Activated T-helper 2 cell treated with anti-CD3 and anti-CD28 coated beads, Interferon-gamma antibody, Interleukin-2, Interleukin-4, amounts not matched to agents 10 μg/mL and 5 μg/mL and 100 μg/mL, durations not matched to agents 14 hours and 24 hours and 36 hours (primary cell): ENCODE data around the gene CYGB. TPM values are rescaled to one million over a fixed set of nuclear protein-coding genes. Genes with fewer than 3 reads are reported as not detected.
A peak's percentile ranks its signal among the peaks of the same experiment; 100 is the strongest.

Source experiments
- DNase-seq: peaks from one replicate; pipeline ENCODE4 v3.0.0; 2021; ENCODE audit warnings: low spot score
- H3K27ac Mint-ChIP-seq: one replicate; pipeline ENCODE4 v1.8.0; 2021; ENCODE audit warnings: mixed read lengths
- H3K27me3 Mint-ChIP-seq: one replicate; pipeline ENCODE4 v1.8.0; 2021; ENCODE audit warnings: low read depth, mixed read lengths
- H3K36me3 Mint-ChIP-seq: one replicate; pipeline ENCODE4 v1.8.0; 2021; ENCODE audit warnings: low read depth, mixed read lengths
- H3K4me1 Mint-ChIP-seq: one replicate; pipeline ENCODE4 v1.8.0; 2021; ENCODE audit warnings: low read depth, mixed read lengths
- H3K4me3 Mint-ChIP-seq: one replicate; pipeline ENCODE4 v1.8.0; 2021; ENCODE audit warnings: low read depth, mild to moderate bottlenecking, moderate library complexity, mixed read lengths
- H3K9me3 Mint-ChIP-seq: one replicate; pipeline ENCODE4 v1.8.0; 2021; ENCODE audit warnings: mixed read lengths
- intact Hi-C: fragments of 100-400 bp; cut with micrococcal nuclease; formaldehyde crosslinking; loops from one replicate; pipeline ENCODE4 v1.15.1; 2023
- total RNA-seq: library from RNA; stranded (reverse); gene quantifications from 2 replicates; pipeline ENCODE4 v1.2.3, GENCODE V29; 2022

CYGB gene
- total RNA-seq, 1 donor from 2014 or later = not detected

- intact Hi-C loops = no loop called here
- Mint-ChIP-seq H3K36me3 (no peaks in the 10 kb centered on the region), H3K9me3 (no peaks in the 10 kb centered on the region), H3K4me3 (no peak overlapping the region), H3K27me3 (peaks cover 25% of the 10 kb centered on the region), H3K27ac (no peak overlapping the region), H3K4me1 (no peaks in the 10 kb centered on the region)
- no peak for DNase-seq
These were observed 7.2 kb upstream of the CYGB start for GRCh38 chr17:76544546-76545365.

GRCh38 chr17:76543826-76544545 lies 6.5 kb upstream of the CYGB start:
- Mint-ChIP-seq H3K27ac (no peak overlapping the region), H3K9me3 (no peaks in the 10 kb centered on the region), H3K36me3 (no peaks in the 10 kb centered on the region), H3K4me3 (no peak overlapping the region), H3K4me1 (no peaks in the 10 kb centered on the region), H3K27me3 (peaks cover 32% of the 10 kb centered on the region)
- no peak for DNase-seq
- intact Hi-C loops = no loop called here

- Mint-ChIP-seq H3K36me3 (no peaks in the 10 kb centered on the region), H3K4me1 (no peaks in the 10 kb centered on the region), H3K4me3 (no peak overlapping the region), H3K27me3 (peaks cover 38% of the 10 kb centered on the region), H3K27ac (no peak overlapping the region), H3K9me3 (no peaks in the 10 kb centered on the region)
- no peak for DNase-seq
- intact Hi-C loops = no loop called here
These were observed 5.9 kb upstream of the CYGB start for GRCh38 chr17:76543482-76543825.

GRCh38 chr17:76542984-76543383 lies 5.5 kb upstream of the CYGB start:
- Mint-ChIP-seq H3K36me3 (no peaks in the 10 kb centered on the region), H3K4me1 (no peaks in the 10 kb centered on the region), H3K27me3 (peaks cover 40% of the 10 kb centered on the region), H3K9me3 (no peaks in the 10 kb centered on the region), H3K27ac (no peak overlapping the region), H3K4me3 (no peak overlapping the region)
- DNase-seq = no peak
- intact Hi-C loops = no loop called here

GRCh38 chr17:76542566-76542971 lies 5.1 kb upstream of the CYGB start:
- no peak overlapping the region for H3K27ac Mint-ChIP-seq

GRCh38 chr17:76541739-76542454 lies 4.4 kb upstream of the CYGB start:
- H3K4me3 Mint-ChIP-seq = no peak overlapping the region
- H3K36me3 Mint-ChIP-seq = no peaks in the 10 kb centered on the region
- no peak for DNase-seq
- H3K9me3 Mint-ChIP-seq = no peaks in the 10 kb centered on the region
- intact Hi-C loops = no loop called here
- H3K4me1 Mint-ChIP-seq = no peaks in the 10 kb centered on the region
- H3K27ac Mint-ChIP-seq = no peak overlapping the region
- H3K27me3 Mint-ChIP-seq = peaks cover 42% of the 10 kb centered on the region

More at GRCh38 chr17:76542566-76542971, 5.1 kb upstream of the CYGB start:
- no peak overlapping the region for H3K4me3 Mint-ChIP-seq
- H3K27me3 Mint-ChIP-seq = peaks cover 40% of the 10 kb centered on the region
- intact Hi-C loops = no loop called here
- H3K9me3 Mint-ChIP-seq = no peaks in the 10 kb centered on the region
- no peak for DNase-seq
- H3K36me3 Mint-ChIP-seq = no peaks in the 10 kb centered on the region
- no peaks in the 10 kb centered on the region for H3K4me1 Mint-ChIP-seq

GRCh38 chr17:76540381-76541300 lies 3.1 kb upstream of the CYGB start:
- no peaks in the 10 kb centered on the region for H3K36me3 Mint-ChIP-seq
- DNase-seq = peak; percentile 24
- no peak overlapping the region for H3K4me3 Mint-ChIP-seq
- intact Hi-C loops = no loop called here
- H3K27ac Mint-ChIP-seq = no peak overlapping the region
- no peaks in the 10 kb centered on the region for H3K4me1 Mint-ChIP-seq
- H3K27me3 Mint-ChIP-seq = peaks cover 54% of the 10 kb centered on the region
- no peaks in the 10 kb centered on the region for H3K9me3 Mint-ChIP-seq

- no peak for DNase-seq
- Mint-ChIP-seq H3K9me3 (no peaks in the 10 kb centered on the region), H3K4me1 (no peaks in the 10 kb centered on the region), H3K27me3 (peaks cover 61% of the 10 kb centered on the region), H3K36me3 (no peaks in the 10 kb centered on the region), H3K4me3 (no peak within 1 kb of the TSS), H3K27ac (no peak within 1 kb of the TSS)
- intact Hi-C loops = no loop called here
These were observed 2.2 kb upstream of the CYGB start, which contains the start of gene PRCD for GRCh38 chr17:76539631-76540271. PRCD (plus strand) TSS chr17:76540044; CDS start chr17:76540142, 98 bp downstream.

- peaks cover 63% of the 10 kb centered on the region for H3K27me3 Mint-ChIP-seq
- H3K36me3 Mint-ChIP-seq = no peaks in the 10 kb centered on the region
- H3K4me1 Mint-ChIP-seq = no peaks in the 10 kb centered on the region
- no peaks in the 10 kb centered on the region for H3K9me3 Mint-ChIP-seq
- DNase-seq = no peak
- intact Hi-C loops = no loop called here
- H3K27ac Mint-ChIP-seq = no peak overlapping the region
- no peak overlapping the region for H3K4me3 Mint-ChIP-seq
These were observed 1.5 kb upstream of the CYGB start for GRCh38 chr17:76538941-76539570.

- H3K4me1 Mint-ChIP-seq = no peaks in the 10 kb centered on the region
- no peak for DNase-seq
- intact Hi-C loops = no loop called here
- no peak overlapping the region for H3K4me3 Mint-ChIP-seq
- H3K27me3 Mint-ChIP-seq = peaks cover 59% of the 10 kb centered on the region
- no peak overlapping the region for H3K27ac Mint-ChIP-seq
- H3K36me3 Mint-ChIP-seq = no peaks in the 10 kb centered on the region
- H3K9me3 Mint-ChIP-seq = no peaks in the 10 kb centered on the region
These were observed 897 bp upstream of the CYGB start for GRCh38 chr17:76538281-76538931.

GRCh38 chr17:76537288-76537577 lies 276 bp downstream of the CYGB start:
- no peak overlapping the region for H3K27ac Mint-ChIP-seq
- H3K27me3 Mint-ChIP-seq = peaks cover 56% of the 10 kb centered on the region
- H3K4me1 Mint-ChIP-seq = no peaks in the 10 kb centered on the region
- no peak for DNase-seq
- H3K36me3 Mint-ChIP-seq = no peaks in the 10 kb centered on the region
- H3K9me3 Mint-ChIP-seq = no peaks in the 10 kb centered on the region
- H3K4me3 Mint-ChIP-seq = no peak overlapping the region
- intact Hi-C loops = no loop called here
